Measurements from ENCODE around the gene DMXL2.

DMXL2 gene

DNA sequence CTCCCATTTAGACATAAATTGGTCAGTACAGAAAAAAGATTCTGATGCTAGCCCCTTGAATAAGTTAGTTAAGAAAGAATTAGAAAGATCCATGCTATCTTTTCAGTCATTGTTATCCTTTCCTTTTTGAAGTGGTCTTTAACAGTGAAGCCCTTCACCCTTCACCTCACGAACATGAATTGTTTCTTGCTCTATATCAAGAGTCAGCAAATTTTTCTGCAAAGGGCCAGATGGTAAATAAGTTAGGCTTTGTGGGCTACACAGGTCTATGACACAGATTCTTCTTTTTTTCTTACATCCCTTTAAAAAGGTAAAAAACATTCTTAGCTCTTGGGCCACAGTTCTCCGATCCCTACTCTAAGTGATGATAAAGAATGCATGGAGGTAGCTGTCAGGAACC lies 74.9 kb downstream of the DMXL2 start:
- Histone ChIP-seq H3K27ac (ENCODE audit: low read length) (no peak overlapping the region), H3K4me2 (ENCODE audit: insufficient read depth, low read length) (no peak overlapping the region), H4K20me1 (ENCODE audit: insufficient read depth, low read length) (no peaks in the 10 kb centered on the region), H3K4me1 (ENCODE audit: insufficient read depth, low read length) (no peaks in the 10 kb centered on the region), H3K36me3 (ENCODE audit: insufficient read depth, low read length) (no peaks in the 10 kb centered on the region; the same call in 1 of the 2 replicates), H3K79me2 (ENCODE audit: insufficient read depth, low read length) (no peaks in the 10 kb centered on the region), H3K4me3 (ENCODE audit: low read depth in 1 of 2, low read length in 2 of 2) (no peak overlapping the region), H3K9ac (ENCODE audit: low read depth, low read length) (no peak overlapping the region), H3K27me3 (ENCODE audit: insufficient read depth, low read length, poor library complexity) (no peaks in the 10 kb centered on the region), H2AFZ (ENCODE audit: low read depth, low read length) (no peak overlapping the region), H3K9me3 (ENCODE audit: insufficient read depth, low read length, severe bottlenecking) (no peaks in the 10 kb centered on the region)
- DNase-seq = no peak
- no peak for TF ChIP-seq EZH2 (IDR thresholded peaks at IDR 0.05; ENCODE audit: borderline replicate concordance, low read depth, low read length, severe bottlenecking)
- TF ChIP-seq, protein P1, sequence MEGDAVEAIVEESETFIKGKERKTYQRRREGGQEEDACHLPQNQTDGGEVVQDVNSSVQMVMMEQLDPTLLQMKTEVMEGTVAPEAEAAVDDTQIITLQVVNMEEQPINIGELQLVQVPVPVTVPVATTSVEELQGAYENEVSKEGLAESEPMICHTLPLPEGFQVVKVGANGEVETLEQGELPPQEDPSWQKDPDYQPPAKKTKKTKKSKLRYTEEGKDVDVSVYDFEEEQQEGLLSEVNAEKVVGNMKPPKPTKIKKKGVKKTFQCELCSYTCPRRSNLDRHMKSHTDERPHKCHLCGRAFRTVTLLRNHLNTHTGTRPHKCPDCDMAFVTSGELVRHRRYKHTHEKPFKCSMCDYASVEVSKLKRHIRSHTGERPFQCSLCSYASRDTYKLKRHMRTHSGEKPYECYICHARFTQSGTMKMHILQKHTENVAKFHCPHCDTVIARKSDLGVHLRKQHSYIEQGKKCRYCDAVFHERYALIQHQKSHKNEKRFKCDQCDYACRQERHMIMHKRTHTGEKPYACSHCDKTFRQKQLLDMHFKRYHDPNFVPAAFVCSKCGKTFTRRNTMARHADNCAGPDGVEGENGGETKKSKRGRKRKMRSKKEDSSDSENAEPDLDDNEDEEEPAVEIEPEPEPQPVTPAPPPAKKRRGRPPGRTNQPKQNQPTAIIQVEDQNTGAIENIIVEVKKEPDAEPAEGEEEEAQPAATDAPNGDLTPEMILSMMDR (IDR thresholded peaks at IDR 0.05; ENCODE audit: borderline replicate concordance, extremely low read depth, low read length, poor library complexity, severe bottlenecking) = no peak
- no peak for ATAC-seq (ENCODE audit: insufficient read depth, low read depth)

DNA sequence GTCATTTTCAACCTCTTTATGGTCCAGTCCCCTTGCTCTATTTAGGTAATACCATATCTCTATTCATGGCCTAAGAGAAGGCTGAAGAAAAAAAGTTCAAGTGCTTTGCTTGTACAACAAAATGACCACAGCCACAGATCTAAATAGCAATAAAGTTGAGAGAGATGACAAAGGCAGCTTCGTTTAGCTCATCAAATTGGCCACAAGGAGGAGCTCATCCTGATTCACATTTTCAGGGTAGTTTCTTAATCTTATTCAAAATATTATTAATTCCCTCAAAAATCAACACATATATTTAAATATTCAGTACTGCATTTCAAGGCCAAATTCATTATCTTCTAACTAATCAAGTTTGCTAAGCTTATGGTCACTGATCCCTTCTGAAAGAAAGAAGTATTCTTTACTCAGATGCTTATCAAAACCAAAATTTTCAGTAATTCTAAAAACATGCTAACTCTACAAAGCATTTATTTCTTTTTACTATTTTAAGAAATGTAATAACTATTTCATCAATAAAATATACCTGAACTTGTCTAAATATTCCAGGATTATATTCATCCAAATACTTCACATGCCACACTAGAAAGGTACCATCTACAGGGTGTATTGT lies 85.5 kb downstream of the DMXL2 start:
- Histone ChIP-seq H3K27ac (ENCODE audit: low read length) (no peak overlapping the region), H3K4me1 (ENCODE audit: insufficient read depth, low read length) (no peaks in the 10 kb centered on the region), H3K79me2 (ENCODE audit: insufficient read depth, low read length) (no peaks in the 10 kb centered on the region), H3K36me3 (ENCODE audit: insufficient read depth, low read length) (peaks cover 8% of the 10 kb centered on the region; the same call in 1 of the 2 replicates), H3K9ac (ENCODE audit: low read depth, low read length) (no peak overlapping the region), H3K4me2 (ENCODE audit: insufficient read depth, low read length) (no peak overlapping the region), H3K27me3 (ENCODE audit: insufficient read depth, low read length, poor library complexity) (no peaks in the 10 kb centered on the region), H3K4me3 (ENCODE audit: low read depth in 1 of 2, low read length in 2 of 2) (no peak overlapping the region), H3K9me3 (ENCODE audit: insufficient read depth, low read length, severe bottlenecking) (no peaks in the 10 kb centered on the region), H4K20me1 (ENCODE audit: insufficient read depth, low read length) (no peaks in the 10 kb centered on the region), H2AFZ (ENCODE audit: low read depth, low read length) (no peak overlapping the region)
- DNase-seq (no peak), ATAC-seq (ENCODE audit: insufficient read depth, low read depth) (no peak)
- TF ChIP-seq, protein P1 (IDR thresholded peaks at IDR 0.05; ENCODE audit: borderline replicate concordance, extremely low read depth, low read length, poor library complexity, severe bottlenecking) = peak; percentile 57
- no peak for TF ChIP-seq EZH2 (IDR thresholded peaks at IDR 0.05; ENCODE audit: borderline replicate concordance, low read depth, low read length, severe bottlenecking)

DNA sequence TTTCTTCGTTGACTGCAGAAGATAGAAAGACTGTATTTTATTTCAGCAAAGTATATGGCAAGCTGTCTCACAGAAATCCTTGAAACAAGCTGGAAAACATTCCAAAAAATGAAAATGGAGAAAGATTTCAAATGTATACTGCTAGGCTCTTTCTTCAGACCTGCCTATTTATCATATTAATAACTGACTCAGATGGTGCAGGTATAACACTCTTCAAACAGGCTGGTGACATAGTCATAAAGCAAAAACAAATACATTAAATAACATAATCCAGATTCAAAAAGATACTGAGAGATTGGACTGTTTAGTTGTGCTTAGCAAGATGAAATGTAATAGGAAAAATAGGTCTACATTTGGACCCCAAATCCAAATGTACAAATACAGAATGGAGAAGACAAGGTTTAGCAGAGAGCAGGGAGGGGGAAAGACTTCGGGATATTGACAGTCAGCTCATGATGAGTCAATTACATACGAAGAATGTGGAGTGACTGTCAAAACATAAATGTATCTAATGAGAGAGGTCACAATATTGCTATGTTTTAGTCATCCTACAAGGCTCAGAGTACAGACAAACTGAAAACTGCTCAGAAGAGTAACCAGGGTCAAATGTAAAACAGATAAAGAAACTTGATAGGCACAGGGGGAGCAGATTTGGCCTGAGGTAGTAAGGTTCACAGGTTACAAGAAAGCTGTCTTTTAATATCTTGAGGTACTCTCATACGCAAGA lies 88.7 kb downstream of the DMXL2 start:
- H3K27ac ChIP-seq (ENCODE audit: low read length) = no peak overlapping the region
- ATAC-seq (ENCODE audit: insufficient read depth, low read depth) (no peak), DNase-seq (no peak)
- H2AFZ ChIP-seq (ENCODE audit: low read depth, low read length) = no peak overlapping the region
- H4K20me1 ChIP-seq (ENCODE audit: insufficient read depth, low read length) = no peaks in the 10 kb centered on the region
- no peak for TF ChIP-seq EZH2 (IDR thresholded peaks at IDR 0.05; ENCODE audit: borderline replicate concordance, low read depth, low read length, severe bottlenecking)
- TF ChIP-seq, protein P1 (IDR thresholded peaks at IDR 0.05; ENCODE audit: borderline replicate concordance, extremely low read depth, low read length, poor library complexity, severe bottlenecking) = no peak
- H3K4me2 ChIP-seq (ENCODE audit: insufficient read depth, low read length) = no peak overlapping the region
- no peak overlapping the region for H3K4me3 ChIP-seq (ENCODE audit: low read depth in 1 of 2, low read length in 2 of 2)
- H3K79me2 ChIP-seq (ENCODE audit: insufficient read depth, low read length) = no peaks in the 10 kb centered on the region
- no peak overlapping the region for H3K9ac ChIP-seq (ENCODE audit: low read depth, low read length)
- no peaks in the 10 kb centered on the region for H3K9me3 ChIP-seq (ENCODE audit: insufficient read depth, low read length, severe bottlenecking)
- no peaks in the 10 kb centered on the region for H3K4me1 ChIP-seq (ENCODE audit: insufficient read depth, low read length)
- no peaks in the 10 kb centered on the region for H3K27me3 ChIP-seq (ENCODE audit: insufficient read depth, low read length, poor library complexity)
- peaks cover 14% of the 10 kb centered on the region for H3K36me3 ChIP-seq (ENCODE audit: insufficient read depth, low read length)

Data from DND-41 (cell line).